ENCODE measurements around the gene ADCY3. TPM values are rescaled to one million over a fixed set of nuclear protein-coding genes. Genes with fewer than 3 reads are reported as not detected.

The ADCY3 gene
- total RNA-seq, 1 experiment from 2014 or later: 71.1 TPM

GRCh38 chr2:24833821-24834732 lies 86.0 kb downstream of the ADCY3 start:
- Histone ChIP-seq H3K9me2 (ENCODE audit: insufficient read depth) (no peaks in the 10 kb centered on the region), H3K27me3 (ENCODE audit: insufficient read depth, low read length) (no peaks in the 10 kb centered on the region), H3K36me3 (ENCODE audit: control insufficient read depth in 1 of 2, insufficient read depth in 2 of 2, low read length in 2 of 2) (peaks cover 0 to 19% of the 10 kb centered on the region in 2 experiments; a peak in 3 of 4 replicates), H4K20me1 (ENCODE audit: insufficient read depth) (no peaks in the 10 kb centered on the region), H3K79me2 (ENCODE audit: insufficient read depth, low read length) (no peaks in the 10 kb centered on the region), H3K27ac (ENCODE audit: low read depth, low read length) (no peak overlapping the region), H3K4me3 (replicated peaks in 1 of 2; ENCODE audit: low read depth in 1 of 2, low read length in 2 of 2) (no peak overlapping the region), H3K9me3 (ENCODE audit: control insufficient read depth in 1 of 2, insufficient read depth in 1 of 2, low read depth in 1 of 2, low read length in 2 of 2) (no peaks in the 10 kb centered on the region), H2AFZ (ENCODE audit: low read depth, low read length, poor library complexity, severe bottlenecking) (no peak overlapping the region), H3K4me1 (ENCODE audit: control insufficient read depth in 1 of 2, insufficient read depth in 2 of 2, low read length in 2 of 2) (peaks cover 0 to 17% of the 10 kb centered on the region in 2 experiments; a peak in 2 of 4 replicates), H3K9ac (ENCODE audit: low read length) (no peak overlapping the region), H3K4me2 (ENCODE audit: low read length) (no peak overlapping the region)
- TF ChIP-seq MAX (IDR thresholded peaks at IDR 0.05) (no peak), REST (IDR thresholded peaks at IDR 0.05; ENCODE audit: low read depth) (no peak), RAD21 (IDR thresholded peaks at IDR 0.05; ENCODE audit: low read depth) (no peak), CEBPB (IDR thresholded peaks at IDR 0.05; ENCODE audit: low read depth) (no peak), EZH2phosphoT487 (IDR thresholded peaks at IDR 0.05; ENCODE audit: borderline replicate concordance) (no peak), SRF (IDR thresholded peaks at IDR 0.05; ENCODE audit: low read depth) (no peak), ELF1 (IDR thresholded peaks at IDR 0.05; ENCODE audit: borderline replicate concordance, low read depth) (no peak), ZNF274 (IDR thresholded peaks at IDR 0.05; ENCODE audit: low read depth, low read length) (no peak), EZH2 (IDR thresholded peaks at IDR 0.05) (no peak), ATF3 (IDR thresholded peaks at IDR 0.05) (no peak), ZBTB33 (IDR thresholded peaks at IDR 0.05; ENCODE audit: extremely low read depth, insufficient replicate concordance, low read length) (no peak), POLR2AphosphoS5 (IDR thresholded peaks at IDR 0.05; ENCODE audit: low read depth, low read length) (no peak), POLR2A (IDR thresholded peaks at IDR 0.05; ENCODE audit: borderline replicate concordance, extremely low read depth, insufficient read depth, insufficient read length) (no peak), TCF7L2 (IDR thresholded peaks at IDR 0.05; ENCODE audit: borderline replicate concordance, extremely low read depth, insufficient read depth, insufficient read length) (no peak), CBX3 (IDR thresholded peaks at IDR 0.05; ENCODE audit: low read depth) (no peak), JUND (IDR thresholded peaks at IDR 0.05) (no peak), FOSL1 (IDR thresholded peaks at IDR 0.05; ENCODE audit: low read depth) (no peak)
- ChIA-PET RAD21 (ENCODE audit: low non-redundant PET in 1 of 2, low total read pairs in 2 of 2, uncharacterized antibody in 2 of 2, unreplicated experiment in 2 of 2) (no interaction called here), CTCF (no interaction called here), POLR2A (no interaction called here)
- intact Hi-C loops (cut with micrococcal nuclease): no loop called here
- DNase-seq (ENCODE audit: low read depth, low spot score): no peak
- BruUV-seq (replicated peaks): no TSS peak
- no peak for ATAC-seq

All from HCT116 (cell line).